GM12873 (cell line): Measurements from ENCODE around the gene GRIP1.

Experiments used
- TF ChIP-seq, protein P1 (sequence below): IDR thresholded peaks from 2 replicates; pipeline ENCODE4 v1.5.1; 2012; ENCODE audit warnings: low read depth, mild to moderate bottlenecking, moderate library complexity, low read length, control low read depth; ENCODE audit not compliant: insufficient read depth; ENCODE audit errors: missing control alignments

Gene GRIP1

DNA sequence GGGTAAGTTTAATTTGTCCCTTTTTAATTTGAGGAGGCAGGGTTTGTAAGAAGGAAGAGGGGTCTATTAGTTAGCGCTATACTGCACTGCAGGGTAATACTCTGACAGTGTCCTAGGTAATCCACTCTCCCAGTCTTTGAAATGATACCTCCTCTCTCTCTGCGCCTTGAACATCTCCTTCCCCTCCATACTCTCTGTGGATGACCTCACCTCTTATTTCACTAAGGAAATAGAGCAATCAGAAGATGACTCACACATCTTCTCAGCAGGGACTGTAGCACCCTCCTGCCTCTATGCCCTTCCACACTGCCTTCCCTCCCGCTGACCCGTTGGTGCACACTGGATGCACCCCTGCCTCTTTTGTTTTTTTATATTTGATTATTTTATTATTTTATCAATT is 94.2 kb downstream of the GRIP1 start:
- TF ChIP-seq, protein P1, sequence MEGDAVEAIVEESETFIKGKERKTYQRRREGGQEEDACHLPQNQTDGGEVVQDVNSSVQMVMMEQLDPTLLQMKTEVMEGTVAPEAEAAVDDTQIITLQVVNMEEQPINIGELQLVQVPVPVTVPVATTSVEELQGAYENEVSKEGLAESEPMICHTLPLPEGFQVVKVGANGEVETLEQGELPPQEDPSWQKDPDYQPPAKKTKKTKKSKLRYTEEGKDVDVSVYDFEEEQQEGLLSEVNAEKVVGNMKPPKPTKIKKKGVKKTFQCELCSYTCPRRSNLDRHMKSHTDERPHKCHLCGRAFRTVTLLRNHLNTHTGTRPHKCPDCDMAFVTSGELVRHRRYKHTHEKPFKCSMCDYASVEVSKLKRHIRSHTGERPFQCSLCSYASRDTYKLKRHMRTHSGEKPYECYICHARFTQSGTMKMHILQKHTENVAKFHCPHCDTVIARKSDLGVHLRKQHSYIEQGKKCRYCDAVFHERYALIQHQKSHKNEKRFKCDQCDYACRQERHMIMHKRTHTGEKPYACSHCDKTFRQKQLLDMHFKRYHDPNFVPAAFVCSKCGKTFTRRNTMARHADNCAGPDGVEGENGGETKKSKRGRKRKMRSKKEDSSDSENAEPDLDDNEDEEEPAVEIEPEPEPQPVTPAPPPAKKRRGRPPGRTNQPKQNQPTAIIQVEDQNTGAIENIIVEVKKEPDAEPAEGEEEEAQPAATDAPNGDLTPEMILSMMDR = no peak

DNA sequence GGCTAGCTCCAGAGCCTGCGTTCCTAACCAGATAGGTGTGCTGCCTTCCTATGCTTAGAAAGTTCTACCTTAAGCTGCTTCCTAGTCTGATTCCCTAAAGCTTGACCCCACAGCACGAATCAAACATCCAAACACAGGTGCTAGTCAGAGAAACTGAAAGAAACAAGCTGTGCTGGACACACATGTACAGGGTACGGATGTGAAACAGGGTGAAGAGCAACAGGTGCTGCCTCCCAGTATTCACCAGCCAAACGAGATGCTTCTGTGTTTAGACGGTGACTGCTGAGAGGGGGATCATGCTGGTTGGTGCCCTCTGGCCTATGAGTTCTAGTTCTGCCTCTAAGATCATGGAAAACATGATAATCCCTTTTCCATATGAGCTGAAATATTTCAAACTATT is 105.3 kb downstream of the GRIP1 start:
- TF ChIP-seq, protein P1 = no peak

DNA sequence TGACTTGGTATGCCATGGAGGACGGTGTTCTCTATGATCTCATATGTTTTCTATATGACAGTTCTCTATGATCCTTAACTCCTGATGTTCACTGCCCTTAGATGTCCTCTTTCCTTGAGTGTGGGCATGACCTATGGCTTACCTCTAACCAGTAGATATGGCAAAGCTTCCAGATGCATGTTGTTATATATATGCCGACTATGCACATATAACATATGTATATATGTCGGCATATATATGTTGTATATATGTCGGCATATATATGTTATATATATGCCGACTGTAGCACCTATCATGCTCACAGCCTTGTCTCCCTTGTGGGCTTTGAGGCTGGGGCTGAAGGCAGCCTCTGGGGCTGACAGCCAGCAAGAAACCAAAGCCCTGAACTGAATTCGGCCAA is 106.0 kb downstream of the GRIP1 start:
- TF ChIP-seq, protein P1 = no peak

DNA sequence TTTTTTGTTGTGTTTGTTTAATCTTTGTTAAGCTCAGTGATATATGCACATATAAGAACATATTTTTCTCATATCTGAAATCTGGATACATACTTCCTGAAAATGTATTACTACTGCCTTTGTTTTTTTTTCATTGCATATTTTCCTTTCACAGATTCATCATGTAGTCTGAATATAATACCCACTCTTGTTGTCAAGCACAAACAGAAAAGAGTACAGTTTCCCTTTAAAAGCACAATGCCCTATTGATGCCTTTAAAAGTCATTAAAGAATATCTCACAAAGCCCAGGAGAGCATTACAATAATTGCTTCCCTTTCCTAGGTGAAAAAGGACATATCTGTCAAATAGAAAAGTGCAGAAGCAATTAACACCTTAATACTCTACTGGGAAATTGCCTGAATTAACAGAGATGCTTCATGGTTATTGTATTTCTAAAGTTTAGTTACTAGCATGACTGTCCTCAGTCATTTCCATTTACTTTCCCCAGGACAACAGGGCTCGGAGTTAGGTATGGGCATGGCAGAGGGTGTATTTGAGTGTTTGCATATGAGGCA is 107.4 kb downstream of the GRIP1 start:
- TF ChIP-seq, protein P1 = no peak

DNA sequence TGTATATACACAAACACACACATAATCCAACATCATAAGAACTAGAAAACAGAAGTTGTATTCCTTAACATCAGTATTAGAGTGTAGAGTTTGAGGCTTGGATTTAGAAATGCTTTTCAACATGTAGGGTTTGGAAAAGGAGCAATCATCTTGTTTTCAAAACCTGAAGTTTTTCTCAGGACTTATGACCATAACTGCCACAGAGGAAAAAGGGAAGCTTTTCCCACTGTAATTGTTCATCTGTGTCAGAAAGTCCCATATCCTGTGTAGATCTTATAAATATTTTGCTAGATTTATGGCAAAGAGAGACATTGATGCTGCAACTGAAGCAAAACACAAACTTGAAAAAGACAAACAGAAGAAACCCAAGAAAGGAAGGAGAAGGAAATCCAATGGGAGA is 115.7 kb downstream of the GRIP1 start:
- TF ChIP-seq, protein P1 = no peak

DNA sequence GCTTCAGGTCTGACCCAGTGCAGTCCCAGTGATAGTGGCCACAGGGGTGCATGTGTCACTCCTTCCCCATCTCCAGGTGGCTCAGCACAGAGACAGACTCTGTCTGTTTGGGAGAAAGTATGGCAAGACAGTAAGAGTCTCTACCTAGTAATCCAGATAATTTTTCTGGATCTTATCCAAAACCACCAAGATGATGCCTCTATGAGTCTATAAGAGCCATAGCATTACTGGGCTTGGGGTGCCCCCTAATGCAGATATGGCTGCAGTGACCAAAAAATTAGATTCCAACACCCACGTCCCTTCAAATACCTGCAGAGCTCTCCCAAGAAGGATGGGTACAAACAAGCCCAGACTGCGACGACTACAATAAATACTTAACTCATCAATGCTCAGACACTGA is 123.8 kb downstream of the GRIP1 start:
- TF ChIP-seq, protein P1 = no peak

DNA sequence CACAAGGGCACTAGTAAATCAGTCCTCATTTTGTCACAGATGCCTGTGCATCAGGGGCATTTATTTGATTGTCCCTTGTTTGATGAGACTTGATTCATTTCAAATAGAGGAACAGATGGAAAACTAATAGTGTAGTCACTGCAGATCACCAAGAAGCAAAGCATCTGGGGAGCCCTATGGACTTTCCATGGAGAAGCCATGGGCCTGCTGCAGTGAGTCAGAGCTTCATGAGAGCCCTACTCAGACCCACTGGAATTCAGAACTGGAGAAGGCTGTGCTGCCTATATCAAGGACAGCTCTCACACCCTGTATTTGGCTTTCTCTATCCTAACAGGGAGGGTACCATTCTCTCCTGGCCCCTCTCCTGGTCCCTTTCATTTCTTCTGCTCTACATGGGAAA is 126.2 kb downstream of the GRIP1 start:
- TF ChIP-seq, protein P1 = no peak

DNA sequence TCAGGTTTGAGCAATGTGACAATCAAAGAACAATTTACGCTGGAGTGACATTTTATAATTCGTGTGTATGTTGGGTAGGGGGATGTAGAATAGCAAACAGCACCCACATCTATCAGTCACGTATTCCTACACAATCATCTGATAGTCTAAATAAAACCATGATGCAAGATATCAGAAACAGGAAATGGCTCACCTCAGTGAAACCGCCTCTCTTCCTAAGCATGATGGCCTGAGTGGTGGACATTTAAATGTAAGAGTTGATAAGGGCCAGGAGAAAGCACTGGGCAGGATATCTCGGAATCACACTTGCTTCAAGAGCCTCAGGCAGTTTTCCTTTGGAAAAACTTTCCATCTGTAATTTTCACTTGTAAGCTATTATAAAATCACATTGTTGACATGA is 128.2 kb downstream of the GRIP1 start:
- TF ChIP-seq, protein P1 = no peak
